Smooth muscle cell (in vitro differentiated cells): ENCODE results near the gene TUBG2. TPM values are rescaled to one million over a fixed set of nuclear protein-coding genes. Genes with fewer than 3 reads are reported as not detected.

Source experiments
- DNase-seq: peaks from one replicate; lab custom pipeline; 2025; ENCODE audit not compliant: unreplicated experiment; lab: John Stamatoyannopoulos, UW
- H2AFZ ChIP-seq: fragments of 200-600 bp; sonication (generic); 2 replicates; pipeline ENCODE4 v1.6.0; 2016; ENCODE audit warnings: antibody characterized with exemption, low read depth, mild to moderate bottlenecking
- H3F3A ChIP-seq: fragments of 200-600 bp; sonication (generic); 2 replicates; pipeline ENCODE4 v1.6.0; 2017; ENCODE audit warnings: antibody characterized with exemption, low read depth
- H3K27ac ChIP-seq: fragments of 200-600 bp; sonication (generic); 2 replicates; pipeline ENCODE4 v1.5.1; 2016; ENCODE audit warnings: low read depth, mild to moderate bottlenecking
- H3K27me3 ChIP-seq: fragments of 200-600 bp; sonication (generic); 2 replicates; pipeline ENCODE4 v1.6.1; 2016; ENCODE audit warnings: low read depth, mild to moderate bottlenecking
- H3K36me3 ChIP-seq: fragments of 200-600 bp; sonication (generic); 2 replicates; pipeline ENCODE4 v1.5.1; 2016; ENCODE audit warnings: low read depth
- H3K4me1 ChIP-seq: fragments of 200-600 bp; sonication (generic); 2 replicates; pipeline ENCODE4 v1.5.1; 2016; ENCODE audit warnings: low read depth
- H3K4me2 ChIP-seq: fragments of 200-600 bp; sonication (generic); 2 replicates; pipeline ENCODE4 v1.6.0; 2016; ENCODE audit warnings: mild to moderate bottlenecking
- H3K4me3 ChIP-seq: fragments of 200-600 bp; sonication (generic); 2 replicates; pipeline ENCODE4 v1.5.1; 2016; ENCODE audit warnings: mild to moderate bottlenecking
- H3K79me2 ChIP-seq: fragments of 200-600 bp; sonication (generic); 2 replicates; pipeline ENCODE4 v1.6.0; 2016; ENCODE audit warnings: low read depth, mild to moderate bottlenecking
- H3K9ac ChIP-seq: fragments of 200-600 bp; sonication (generic); 2 replicates; pipeline ENCODE4 v1.6.0; 2016; ENCODE audit warnings: low read depth
- H3K9me3 ChIP-seq: fragments of 200-600 bp; sonication (generic); replicated peaks from 2 replicates; pipeline ENCODE4 v1.5.1; 2016; ENCODE audit warnings: low read depth
- H4K20me1 ChIP-seq: fragments of 200-600 bp; sonication (generic); 2 replicates; pipeline ENCODE4 v1.6.0; 2016; ENCODE audit warnings: low read depth
- WGBS: methylation state at CpG from one replicate; pipeline ENCODE4 v1.1.7; 2016; ENCODE audit warnings: low lambda C conversion rate; 5-methylcytosine and 5-hydroxymethylcytosine counted together
- polyA plus RNA-seq: library from polyadenylated mRNA; unstranded; fragments of >200 nt; fragmentation: Nextera tagmentation; extraction: Ambion mirVana; gene quantifications from 2 replicates; pipeline ENCODE4 v1.2.1, GENCODE V29; 2016
- total RNA-seq: library from RNA; depleted of rRNA; stranded (reverse); fragments of >200 nt; gene quantifications from 2 replicates; pipeline ENCODE4 v1.2.3, GENCODE V29; 2014
- TF ChIP-seq, protein P1 (sequence below): fragments of 200-600 bp; sonication (generic); IDR thresholded peaks from 2 replicates; pipeline ENCODE4 v1.5.1; 2017; ENCODE audit warnings: borderline replicate concordance, mild to moderate bottlenecking, antibody characterized with exemption; ENCODE audit not compliant: insufficient read depth, poor library complexity, severe bottlenecking

The TUBG2 gene
- total and polyA plus RNA-seq, 2 experiments from 2014 or later, result 23.1 to 42.3 TPM

DNA sequence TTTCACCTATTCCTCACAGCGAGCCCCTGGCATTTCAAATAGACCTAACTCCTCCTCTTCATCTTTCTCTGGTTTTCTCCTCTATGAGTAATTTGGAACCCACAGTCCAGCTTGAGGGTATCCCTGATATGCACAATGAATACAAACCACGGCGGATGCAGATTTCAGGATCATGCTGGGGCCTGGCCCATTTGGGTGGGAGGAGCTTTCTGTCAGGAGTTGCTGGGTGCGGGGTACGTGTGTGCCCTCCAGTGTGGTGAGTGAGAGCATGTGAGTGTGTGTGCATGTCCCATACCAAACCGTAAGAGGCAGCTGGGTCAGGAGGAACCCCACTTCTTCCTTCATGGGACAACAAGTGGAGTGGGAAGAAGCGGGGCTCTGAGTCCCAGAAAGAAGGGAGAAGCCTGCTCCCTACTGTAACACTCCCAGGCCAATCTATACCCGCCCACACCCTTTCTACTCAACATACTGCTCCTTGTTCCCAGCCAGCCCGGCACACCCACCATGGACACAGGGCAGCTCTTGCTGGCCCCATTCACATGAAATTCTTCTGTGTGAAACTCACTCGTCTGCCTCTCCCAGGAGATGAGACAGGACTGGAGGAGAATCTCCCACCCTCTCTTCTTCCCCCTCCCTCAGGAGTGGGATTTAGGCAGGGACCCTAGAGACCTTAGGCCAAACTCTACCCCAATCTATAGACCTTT, 41.7 kb downstream of the TUBG2 start:
- 84% methylated on average over 10 of the region's 10 CpGs for WGBS
- Histone ChIP-seq H3K36me3 (no peaks in the 10 kb centered on the region), H3K4me1 (peaks cover 14% of the 10 kb centered on the region)

DNA sequence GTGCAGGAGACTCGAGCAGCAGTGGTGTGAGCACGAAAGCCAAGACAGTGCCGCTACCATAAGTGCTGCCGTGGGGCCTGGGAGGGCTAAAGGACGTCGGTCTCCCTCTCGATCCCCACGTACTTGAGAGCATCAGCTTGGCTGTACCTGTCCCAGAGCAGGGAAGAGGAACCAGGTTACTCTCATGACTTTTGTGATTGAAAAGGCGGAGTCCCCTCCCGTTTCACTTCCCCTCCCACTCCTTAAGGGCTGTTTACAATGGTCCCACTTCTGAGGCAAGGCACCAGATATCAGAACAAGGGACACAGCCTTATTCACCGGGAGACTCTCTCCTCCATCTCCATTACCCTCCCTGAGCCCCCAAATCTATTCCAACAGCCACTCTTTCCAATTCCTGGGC, 43.4 kb downstream of the TUBG2 start:
- Histone ChIP-seq H3F3A (no peaks in the 10 kb centered on the region), H3K79me2 (no peaks in the 10 kb centered on the region), H3K36me3 (no peaks in the 10 kb centered on the region), H3K27ac (no peak overlapping the region), H3K4me3 (no peak overlapping the region), H3K9ac (no peak overlapping the region), H2AFZ (no peak overlapping the region), H3K9me3 (no peaks in the 10 kb centered on the region), H3K4me1 (peaks cover 14% of the 10 kb centered on the region), H3K27me3 (no peaks in the 10 kb centered on the region), H4K20me1 (no peaks in the 10 kb centered on the region), H3K4me2 (no peak overlapping the region)
- TF ChIP-seq, protein P1, sequence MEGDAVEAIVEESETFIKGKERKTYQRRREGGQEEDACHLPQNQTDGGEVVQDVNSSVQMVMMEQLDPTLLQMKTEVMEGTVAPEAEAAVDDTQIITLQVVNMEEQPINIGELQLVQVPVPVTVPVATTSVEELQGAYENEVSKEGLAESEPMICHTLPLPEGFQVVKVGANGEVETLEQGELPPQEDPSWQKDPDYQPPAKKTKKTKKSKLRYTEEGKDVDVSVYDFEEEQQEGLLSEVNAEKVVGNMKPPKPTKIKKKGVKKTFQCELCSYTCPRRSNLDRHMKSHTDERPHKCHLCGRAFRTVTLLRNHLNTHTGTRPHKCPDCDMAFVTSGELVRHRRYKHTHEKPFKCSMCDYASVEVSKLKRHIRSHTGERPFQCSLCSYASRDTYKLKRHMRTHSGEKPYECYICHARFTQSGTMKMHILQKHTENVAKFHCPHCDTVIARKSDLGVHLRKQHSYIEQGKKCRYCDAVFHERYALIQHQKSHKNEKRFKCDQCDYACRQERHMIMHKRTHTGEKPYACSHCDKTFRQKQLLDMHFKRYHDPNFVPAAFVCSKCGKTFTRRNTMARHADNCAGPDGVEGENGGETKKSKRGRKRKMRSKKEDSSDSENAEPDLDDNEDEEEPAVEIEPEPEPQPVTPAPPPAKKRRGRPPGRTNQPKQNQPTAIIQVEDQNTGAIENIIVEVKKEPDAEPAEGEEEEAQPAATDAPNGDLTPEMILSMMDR, result no peak
- WGBS, result 96% methylated on average over 11 of the region's 11 CpGs
- no peak for DNase-seq

More for the DNA sequence above, 41.7 kb downstream of the TUBG2 start:
- TF ChIP-seq, protein P1, result no peak
- H3K4me2 ChIP-seq, result no peak overlapping the region
- no peak overlapping the region for H3K27ac ChIP-seq
- no peak overlapping the region for H2AFZ ChIP-seq
- no peaks in the 10 kb centered on the region for H4K20me1 ChIP-seq
- no peaks in the 10 kb centered on the region for H3K9me3 ChIP-seq
- no peak overlapping the region for H3K9ac ChIP-seq
- H3K27me3 ChIP-seq, result no peaks in the 10 kb centered on the region
- no peak overlapping the region for H3K4me3 ChIP-seq
- no peak for DNase-seq
- no peaks in the 10 kb centered on the region for H3K79me2 ChIP-seq
- H3F3A ChIP-seq, result no peaks in the 10 kb centered on the region

DNA sequence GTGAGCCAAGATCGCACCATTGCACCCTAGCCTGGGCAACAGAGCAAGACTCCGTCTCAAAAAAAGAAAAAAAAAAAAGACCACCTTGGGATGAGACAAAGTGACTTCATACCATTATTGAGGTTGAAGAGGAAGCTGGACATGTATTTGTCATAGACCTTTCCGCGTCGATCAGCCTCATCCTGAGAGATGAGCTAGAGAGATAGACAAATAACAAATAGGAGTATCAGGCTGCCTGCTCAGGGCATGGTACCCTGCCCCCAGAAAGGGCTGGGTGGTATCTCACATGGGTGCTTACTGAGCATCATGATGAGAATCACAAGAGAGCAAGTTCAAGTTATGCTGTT, 45.4 kb downstream of the TUBG2 start:
- Histone ChIP-seq H2AFZ (no peak overlapping the region), H3K9me3 (no peaks in the 10 kb centered on the region), H3K27ac (no peak overlapping the region), H3K27me3 (no peaks in the 10 kb centered on the region), H3K36me3 (no peaks in the 10 kb centered on the region), H3K79me2 (no peaks in the 10 kb centered on the region), H3K9ac (no peak overlapping the region), H3K4me3 (no peak overlapping the region), H3K4me2 (no peak overlapping the region), H3K4me1 (peaks cover 4% of the 10 kb centered on the region), H3F3A (no peaks in the 10 kb centered on the region), H4K20me1 (no peaks in the 10 kb centered on the region)
- WGBS, result 98% methylated on average over 5 of the region's 5 CpGs
- TF ChIP-seq, protein P1, result no peak
- no peak for DNase-seq
